Esophagus muscularis mucosa (tissue), 4 donors: ENCODE data around the gene MCM3. TPM values are rescaled to one million over a fixed set of nuclear protein-coding genes. Genes with fewer than 3 reads are reported as not detected.

Source experiments
- DNase-seq: peaks from one replicate; pipeline ENCODE4 v3.0.0-alpha.2; 2017; ENCODE audit errors: extremely low spot score
- H3K27ac ChIP-seq, 4 donors: fragments of 200-600 bp; sonication (generic); replicated peaks in 1 of 4; 1 replicate in 3 of 4; 2 replicates in 1 of 4; pipeline ENCODE4 v1.5.1; 2016 to 2019; ENCODE audit warnings: mild to moderate bottlenecking in 1 of 4
- H3K27me3 ChIP-seq, 4 donors: fragments of 200-600 bp; sonication (generic); one replicate each; pipeline versions ENCODE4 v1.5.1 to v1.6.0; 2016 to 2019
- H3K36me3 ChIP-seq, 4 donors: fragments of 200-600 bp; sonication (generic); one replicate each; pipeline ENCODE4 v1.5.1; 2016 to 2019
- H3K4me1 ChIP-seq, 4 donors: fragments of 200-600 bp; sonication (generic); one replicate each; pipeline ENCODE4 v1.5.1; 2016 to 2019
- H3K4me3 ChIP-seq, 4 donors: fragments of 200-600 bp; sonication (generic); 1 replicate in 2 of 4; 2 replicates in 2 of 4; pipeline ENCODE4 v1.5.1; 2016 to 2019; ENCODE audit warnings: mild to moderate bottlenecking in 4 of 4, moderate library complexity in 1 of 4
- H3K9me3 ChIP-seq, 4 donors: fragments of 200-600 bp; sonication (generic); 1 replicate in 3 of 4; 2 replicates in 1 of 4; pipeline ENCODE4 v1.5.1; 2016 to 2019
- EP300 ChIP-seq: sonication (generic); formaldehyde crosslinking; IDR thresholded peaks from one replicate; pipeline ENCODE4 v1.6.1; 2017; ENCODE audit warnings: antibody characterized with exemption
- POLR2A ChIP-seq: fragments of 450-650 bp; IDR thresholded peaks from one replicate; pipeline ENCODE4 v1.6.1; 2017; ENCODE audit warnings: antibody characterized with exemption, moderate library complexity, mild to moderate bottlenecking, low read depth
- POLR2AphosphoS5 ChIP-seq, 2 donors: sonication (generic); formaldehyde crosslinking; IDR thresholded peaks; one replicate each; pipeline ENCODE4 v1.6.1; 2017; ENCODE audit warnings: antibody characterized with exemption in 2 of 2
- WGBS: methylation state at CpG from one replicate; pipeline ENCODE4 v1.1.5; 2018; 5-methylcytosine and 5-hydroxymethylcytosine counted together
- intact Hi-C: fragments of 100-400 bp; cut with DNase I; formaldehyde crosslinking; loops from one replicate; pipeline ENCODE4 v1.15.1; 2023
- total RNA-seq, 4 donors: library from RNA; depleted of rRNA; stranded (reverse); fragments of >200 nt; gene quantifications; one replicate each; pipeline versions ENCODE4 v1.1.0 to v1.2.1, GENCODE V29; 2016
- TF ChIP-seq, protein P1 (sequence below), 3 experiments: fragments of 200-600 bp in 2 of 3; fragments of 450-650 bp in 1 of 3; sonication (generic) in 2 of 3; IDR thresholded peaks; one replicate each; pipeline ENCODE4 v1.5.1; 2017 to 2019; ENCODE audit warnings: antibody characterized with exemption in 3 of 3, mild to moderate bottlenecking in 2 of 3, moderate library complexity in 1 of 3

The MCM3 gene
- total RNA-seq, 4 donors from 2014 or later = 32.4 to 42.6 (median 41.1) TPM

DNA sequence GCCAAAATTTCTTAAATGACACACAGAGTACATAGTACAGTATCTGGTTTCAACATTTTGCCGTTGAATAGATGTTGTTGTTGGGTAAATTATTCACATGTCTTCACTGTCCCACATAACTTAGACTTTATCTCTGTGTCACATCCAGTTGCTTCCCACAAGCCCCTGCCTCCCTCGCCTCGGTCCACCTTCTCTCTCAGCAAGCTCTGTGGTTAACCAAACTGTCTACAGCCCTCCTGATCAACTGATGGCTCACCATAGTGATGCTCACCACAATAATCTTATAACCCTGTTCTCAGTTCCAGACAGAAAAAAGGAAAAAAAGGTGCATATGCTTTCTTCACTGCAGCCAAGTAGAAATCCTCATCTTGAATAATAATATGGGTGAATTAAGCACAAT lies 63.2 kb downstream of the MCM3 start:
- no peaks in the 10 kb centered on the region for H3K9me3 ChIP-seq
- no peaks in the 10 kb centered on the region for H3K27me3 ChIP-seq
- no peaks in the 10 kb centered on the region for H3K36me3 ChIP-seq
- intact Hi-C loops = no loop called here
- WGBS = 50% methylated on average over 3 of the region's 3 CpGs
- TF ChIP-seq POLR2A = no peak
- TF ChIP-seq EP300 = no peak
- no peak for TF ChIP-seq POLR2AphosphoS5 (IDR thresholded peaks at IDR 0.05)
- TF ChIP-seq, protein P1, sequence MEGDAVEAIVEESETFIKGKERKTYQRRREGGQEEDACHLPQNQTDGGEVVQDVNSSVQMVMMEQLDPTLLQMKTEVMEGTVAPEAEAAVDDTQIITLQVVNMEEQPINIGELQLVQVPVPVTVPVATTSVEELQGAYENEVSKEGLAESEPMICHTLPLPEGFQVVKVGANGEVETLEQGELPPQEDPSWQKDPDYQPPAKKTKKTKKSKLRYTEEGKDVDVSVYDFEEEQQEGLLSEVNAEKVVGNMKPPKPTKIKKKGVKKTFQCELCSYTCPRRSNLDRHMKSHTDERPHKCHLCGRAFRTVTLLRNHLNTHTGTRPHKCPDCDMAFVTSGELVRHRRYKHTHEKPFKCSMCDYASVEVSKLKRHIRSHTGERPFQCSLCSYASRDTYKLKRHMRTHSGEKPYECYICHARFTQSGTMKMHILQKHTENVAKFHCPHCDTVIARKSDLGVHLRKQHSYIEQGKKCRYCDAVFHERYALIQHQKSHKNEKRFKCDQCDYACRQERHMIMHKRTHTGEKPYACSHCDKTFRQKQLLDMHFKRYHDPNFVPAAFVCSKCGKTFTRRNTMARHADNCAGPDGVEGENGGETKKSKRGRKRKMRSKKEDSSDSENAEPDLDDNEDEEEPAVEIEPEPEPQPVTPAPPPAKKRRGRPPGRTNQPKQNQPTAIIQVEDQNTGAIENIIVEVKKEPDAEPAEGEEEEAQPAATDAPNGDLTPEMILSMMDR (IDR thresholded peaks at IDR 0.05) = no peak
- DNase-seq = no peak
- H3K4me3 ChIP-seq = no peak overlapping the region
- H3K4me1 ChIP-seq = no peaks in the 10 kb centered on the region
- no peak overlapping the region for H3K27ac ChIP-seq

- no peak overlapping the region for H3K27ac ChIP-seq
- no peak for DNase-seq
Observed at GRCh38 chr6:52217761-52218160, 66.8 kb downstream of the MCM3 start.

DNA sequence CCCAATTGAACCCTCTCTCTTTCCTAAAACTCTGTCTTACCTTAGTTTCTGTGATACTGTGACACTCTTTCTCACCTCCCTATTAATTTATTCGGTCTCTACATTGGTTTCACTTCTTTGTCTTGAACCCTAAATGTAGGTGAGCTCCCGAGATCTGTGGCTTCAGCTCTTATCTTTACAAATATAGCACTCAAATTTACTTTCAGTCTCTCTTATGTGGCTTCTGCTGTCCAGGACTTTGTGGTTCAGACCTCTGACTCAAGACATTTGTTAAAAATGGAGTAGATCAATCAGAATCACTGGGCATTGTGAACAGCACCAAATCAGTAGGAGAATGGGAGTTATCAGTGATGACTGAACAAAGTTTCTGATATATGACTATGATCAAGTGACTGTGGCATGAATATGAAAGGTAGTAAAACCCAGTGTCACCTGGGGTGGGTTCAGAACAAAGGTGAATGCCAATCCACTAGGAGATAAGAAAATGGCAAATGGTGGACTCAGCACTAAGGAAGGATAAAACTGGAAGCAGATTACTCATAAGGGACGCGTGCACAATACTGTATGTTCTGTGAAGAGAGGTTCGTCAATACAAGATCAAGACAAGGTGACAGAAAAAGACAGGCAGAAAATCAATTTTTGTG lies 67.5 kb downstream of the MCM3 start:
- DNase-seq = no peak
- no peaks in the 10 kb centered on the region for H3K9me3 ChIP-seq
- H3K4me1 ChIP-seq = peaks cover 0 to 4% (median 0%) of the 10 kb centered on the region in 4 donors
- no peak overlapping the region for H3K4me3 ChIP-seq
- intact Hi-C loops = no loop called here
- WGBS = 97% methylated on average over 5 of the region's 5 CpGs
- no peak overlapping the region for H3K27ac ChIP-seq
- TF ChIP-seq, protein P1 (IDR thresholded peaks at IDR 0.05) = no peak
- TF ChIP-seq POLR2AphosphoS5 (IDR thresholded peaks at IDR 0.05) (no peak), POLR2A (no peak), EP300 (no peak)
- H3K27me3 ChIP-seq = no peaks in the 10 kb centered on the region
- no peaks in the 10 kb centered on the region for H3K36me3 ChIP-seq

More at GRCh38 chr6:52217761-52218160, 66.8 kb downstream of the MCM3 start:
- WGBS = 90% methylated on average over 2 of the region's 2 CpGs
- H3K9me3 ChIP-seq = no peaks in the 10 kb centered on the region
- H3K4me1 ChIP-seq = peaks cover 0 to 4% (median 0%) of the 10 kb centered on the region in 4 donors
- TF ChIP-seq POLR2AphosphoS5 (IDR thresholded peaks at IDR 0.05) = no peak
- TF ChIP-seq, protein P1 (IDR thresholded peaks at IDR 0.05) = no peak
- no peak for TF ChIP-seq POLR2A
- TF ChIP-seq EP300 = no peak
- intact Hi-C loops = no loop called here
- H3K4me3 ChIP-seq = no peak overlapping the region
- no peaks in the 10 kb centered on the region for H3K27me3 ChIP-seq
- no peaks in the 10 kb centered on the region for H3K36me3 ChIP-seq

- no peaks in the 10 kb centered on the region for H3K36me3 ChIP-seq
- H3K27me3 ChIP-seq = no peaks in the 10 kb centered on the region
- DNase-seq = no peak
- H3K9me3 ChIP-seq = no peaks in the 10 kb centered on the region
- intact Hi-C loops = no loop called here
- peaks cover 0 to 4% (median 0%) of the 10 kb centered on the region in 4 donors for H3K4me1 ChIP-seq
- H3K27ac ChIP-seq = no peak overlapping the region
- no peak overlapping the region for H3K4me3 ChIP-seq
- TF ChIP-seq EP300 = no peak
- TF ChIP-seq, protein P1 (IDR thresholded peaks at IDR 0.05) = no peak
- TF ChIP-seq POLR2AphosphoS5 (IDR thresholded peaks at IDR 0.05) = no peak
- no peak for TF ChIP-seq POLR2A
Observed at GRCh38 chr6:52215787-52216186, 68.8 kb downstream of the MCM3 start.

Other genes starting within 250 kb of the MCM3 start
- gene PKHD1, start 197.1 kb downstream of the MCM3 start, total RNA-seq = under 1 TPM in 1 of 4 donors, not detected in 3; under 0.01 TPM
- not detected for gene IL17A, start 98.4 kb downstream of the MCM3 start, total RNA-seq
- gene IL17F, start 40.2 kb downstream of the MCM3 start, total RNA-seq = not detected
- gene PAQR8, start 77.4 kb upstream of the MCM3 start, total RNA-seq = 10 to 100 TPM; 11.1 to 32.5 (median 14.2) TPM
- gene EFHC1, start 135.6 kb upstream of the MCM3 start, total RNA-seq = 10 to 100 TPM in 2 of 4 donors, 1 to 10 TPM in 2; 7.5 to 21.2 (median 10.2) TPM